ENCODE data around the gene P3R3URF. TPM values are rescaled to one million over a fixed set of nuclear protein-coding genes. Genes with fewer than 3 reads are reported as not detected.

P3R3URF gene
- total RNA-seq, 2 donors from 2014 or later = not detected

- DNase-seq (no peak), ATAC-seq (peak; percentile 53 to 90)
- intact Hi-C loops (cut with DNase I) = no loop called here
These were observed 24.3 kb downstream of the P3R3URF start for GRCh38 chr1:46152016-46152415.

GRCh38 chr1:46150085-46150484, 26.2 kb downstream of the P3R3URF start:
- peak in 1 of 2 donors; percentile 44 for ATAC-seq
- intact Hi-C loops (cut with DNase I) = no loop called here
- no peak for DNase-seq

GRCh38 chr1:46148318-46148717, 28.0 kb downstream of the P3R3URF start:
- ATAC-seq = no peak
- intact Hi-C loops (cut with DNase I) = no loop called here
- no peak for DNase-seq

GRCh38 chr1:46137916-46138315, 38.4 kb downstream of the P3R3URF start:
- no peak for DNase-seq
- no peak for ATAC-seq
- intact Hi-C loops (cut with DNase I) = no loop called here

- no peak for ATAC-seq
- intact Hi-C loops (cut with DNase I) = no loop called here
- DNase-seq = no peak
These were observed 39.6 kb downstream of the P3R3URF start for GRCh38 chr1:46136711-46137110.

GRCh38 chr1:46134660-46135331, 41.5 kb downstream of the P3R3URF start:
- ATAC-seq = no peak

GRCh38 chr1:46133781-46134350, 42.4 kb downstream of the P3R3URF start:
- intact Hi-C loops (cut with DNase I) = loop anchor here (5.0 kb wide), 2 partner anchors 38 to 43 kb away; partner anchors contain the start of genes P3R3URF (in 1 of the 2) and TSPAN1 (in 1 of the 2)
- no peak for DNase-seq
- no peak for ATAC-seq

More at GRCh38 chr1:46134660-46135331, 41.5 kb downstream of the P3R3URF start:
- no peak for DNase-seq
- intact Hi-C loops (cut with DNase I) = loop anchor here (5.0 kb wide), 2 partner anchors 38 to 43 kb away; partner anchors contain the start of genes P3R3URF (in 1 of the 2) and TSPAN1 (in 1 of the 2)

- DNase-seq (no peak), ATAC-seq (peak; percentile 54 to 67)
- intact Hi-C loops (cut with DNase I) = loop anchor here (5.0 kb wide), 2 partner anchors 39 to 44 kb away; partner anchors contain the start of genes P3R3URF (in 1 of the 2) and TSPAN1 (in 1 of the 2)
These were observed 43.1 kb downstream of the P3R3URF start for GRCh38 chr1:46133181-46133658.

- intact Hi-C loops (cut with DNase I) = loop anchor here (5.0 kb wide), 2 partner anchors 40 to 45 kb away; partner anchors contain the start of genes P3R3URF (in 1 of the 2) and TSPAN1 (in 1 of the 2)
- peak; percentile 98 to 99 for ATAC-seq
- DNase-seq = peak; percentile 98
These were observed 43.6 kb downstream of the P3R3URF start, which contains the start of gene PIK3R3 for GRCh38 chr1:46132529-46133180. PIK3R3 (minus strand) TSS chr1:46132629; CDS start chr1:46131952, 677 bp downstream.

- DNase-seq (peak; percentile 37), ATAC-seq (no peak)
- intact Hi-C loops (cut with DNase I) = loop anchor here (5.0 kb wide), 2 partner anchors 40 to 45 kb away; partner anchors contain the start of genes P3R3URF (in 1 of the 2) and TSPAN1 (in 1 of the 2)
These were observed 44.4 kb downstream of the P3R3URF start for GRCh38 chr1:46131712-46132528.

GRCh38 chr1:46131093-46131492, 45.2 kb downstream of the P3R3URF start:
- intact Hi-C loops (cut with DNase I) = loop anchor here (5.0 kb wide), 2 partner anchors 41 to 46 kb away; partner anchors contain the start of genes P3R3URF (in 1 of the 2) and TSPAN1 (in 1 of the 2)

GRCh38 chr1:46130606-46131005, 45.7 kb downstream of the P3R3URF start:
- intact Hi-C loops (cut with DNase I) = loop anchor here (5.0 kb wide), 2 partner anchors 42 to 47 kb away; partner anchors contain the start of genes P3R3URF (in 1 of the 2) and TSPAN1 (in 1 of the 2)
- ATAC-seq (no peak), DNase-seq (no peak)

More at GRCh38 chr1:46131093-46131492, 45.2 kb downstream of the P3R3URF start:
- DNase-seq (no peak), ATAC-seq (no peak)

- ATAC-seq (no peak), DNase-seq (no peak)
- intact Hi-C loops (cut with DNase I) = loop anchor here (5.0 kb wide), 2 partner anchors 42 to 47 kb away; partner anchors contain the start of genes P3R3URF (in 1 of the 2) and TSPAN1 (in 1 of the 2)
These were observed 46.2 kb downstream of the P3R3URF start for GRCh38 chr1:46130121-46130520.

GRCh38 chr1:46128344-46128743, 47.9 kb downstream of the P3R3URF start:
- ATAC-seq (no peak), DNase-seq (no peak)
- intact Hi-C loops (cut with DNase I) = loop anchor here (10.0 kb wide), 2 partner anchors 54 to 84 kb away; no protein-coding TSS in a partner anchor

Measured in left cardiac atrium (tissue), 4 donors.